HPDE6-E6E7 (cell line): ENCODE results near the gene CCDC6.
A peak's percentile ranks its signal among the peaks of the same experiment; 100 is the strongest.
"Not testable (repeated sequence)": the region's sequence is repeated elsewhere in the genome, so short reads cannot be mapped to it uniquely, and the experiment has no call there.

Experiments used
- DNase-seq: peaks from one replicate; pipeline ENCODE4 v3.0.0; 2011; ENCODE audit warnings: missing footprints; ENCODE audit errors: extremely low spot score

The CCDC6 gene

DNA sequence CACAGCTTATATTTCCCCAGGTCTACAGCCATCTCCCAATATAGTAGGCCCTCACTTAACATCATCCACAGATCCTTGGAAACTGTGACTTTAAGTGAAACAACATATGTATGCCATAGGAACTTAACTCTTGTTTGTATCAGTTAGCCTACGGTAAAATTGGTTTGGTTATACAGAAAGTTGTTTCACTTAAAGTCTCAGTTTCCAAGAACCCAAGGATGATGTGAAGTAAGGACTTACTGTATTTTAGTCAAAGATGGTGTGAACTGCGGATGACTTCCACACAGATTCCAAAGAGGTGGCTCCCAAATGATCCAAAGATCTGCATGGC lies 96.7 kb downstream of the CCDC6 start:
- DNase-seq = no peak

DNA sequence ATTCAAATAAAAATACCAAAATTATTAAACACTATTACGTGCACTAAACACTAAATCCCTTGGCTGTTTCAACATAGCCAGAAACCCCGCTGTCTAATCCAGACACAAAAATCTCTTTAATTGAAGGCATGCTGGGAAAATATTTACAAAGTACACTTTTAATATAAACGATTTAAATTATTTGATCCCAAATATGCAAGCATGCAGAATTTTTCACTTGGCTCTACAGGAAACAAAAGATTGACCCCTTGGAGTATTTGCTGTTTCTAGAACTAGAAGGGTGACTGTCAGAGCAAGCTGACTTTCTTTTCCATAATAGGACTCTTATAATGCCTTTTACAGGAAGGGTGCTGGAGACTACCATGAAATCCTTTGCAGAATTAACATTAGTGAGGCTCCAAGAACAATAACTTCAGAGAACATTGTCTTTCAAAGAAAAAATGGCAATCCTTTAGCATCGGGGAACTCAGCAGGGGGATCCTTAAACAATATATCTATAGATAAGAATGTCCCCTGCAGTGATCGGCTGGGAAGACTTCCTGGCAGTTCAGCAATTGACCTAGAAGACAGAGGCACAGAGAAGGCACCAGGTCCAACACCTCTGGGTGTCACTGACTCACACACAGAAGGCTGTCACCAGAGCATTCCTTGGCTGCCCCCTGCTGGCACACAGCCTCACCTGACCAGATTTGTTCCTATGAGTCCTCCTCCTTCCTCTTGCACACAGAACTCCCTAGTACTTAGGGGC lies 97.3 kb downstream of the CCDC6 start:
- peak; percentile 39 for DNase-seq

DNA sequence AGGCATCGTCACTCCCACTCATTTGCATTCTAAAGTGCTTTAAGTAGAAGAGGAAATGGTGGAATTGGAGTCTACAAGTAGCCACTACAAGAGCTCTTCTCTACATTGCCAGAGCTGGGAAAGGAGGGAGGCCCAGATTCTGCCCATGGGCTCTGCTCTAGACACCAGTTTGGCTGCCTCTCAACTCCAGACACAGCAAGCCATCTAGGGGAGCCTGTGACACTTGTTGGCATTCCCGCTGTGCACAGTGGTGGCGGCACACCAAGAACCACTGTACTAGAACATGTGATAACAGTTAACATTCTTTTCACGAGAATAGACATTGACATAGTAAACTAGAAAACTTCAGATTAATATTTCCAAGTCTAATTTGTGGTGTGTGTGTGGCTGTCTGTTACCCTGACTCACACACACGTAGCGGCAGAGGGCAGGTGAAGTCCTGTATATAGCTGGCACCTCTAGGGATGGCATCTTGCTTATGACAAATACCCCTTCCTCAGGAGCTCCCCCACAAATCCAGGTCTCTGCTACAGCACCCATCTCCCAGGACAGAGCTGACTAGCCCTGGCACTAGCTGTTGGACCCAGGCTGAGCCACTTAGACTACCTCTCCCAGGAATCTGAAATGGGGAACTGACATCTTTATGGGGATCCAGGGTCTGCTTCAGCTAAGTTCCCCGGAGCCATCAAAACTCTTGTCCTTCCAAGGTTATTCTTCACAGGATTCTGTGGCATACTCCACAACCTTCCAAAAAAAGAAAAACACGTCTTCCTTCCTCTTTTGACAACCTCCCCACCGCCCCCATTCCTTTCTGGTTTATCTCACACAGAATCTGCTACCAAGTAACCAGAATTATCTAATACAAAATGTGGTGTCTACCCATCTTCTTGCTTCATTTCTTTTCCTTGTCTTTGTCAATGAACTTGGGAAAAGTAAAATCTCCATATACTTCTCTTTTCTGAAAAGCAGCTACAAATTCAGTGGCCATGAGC lies 98.4 kb downstream of the CCDC6 start:
- no peak for DNase-seq

GRCh38 chr10:59805014-59805413 lies 101.3 kb downstream of the CCDC6 start:
- DNase-seq = no peak

GRCh38 chr10:59804220-59804619 lies 102.1 kb downstream of the CCDC6 start:
- DNase-seq = no peak

DNA sequence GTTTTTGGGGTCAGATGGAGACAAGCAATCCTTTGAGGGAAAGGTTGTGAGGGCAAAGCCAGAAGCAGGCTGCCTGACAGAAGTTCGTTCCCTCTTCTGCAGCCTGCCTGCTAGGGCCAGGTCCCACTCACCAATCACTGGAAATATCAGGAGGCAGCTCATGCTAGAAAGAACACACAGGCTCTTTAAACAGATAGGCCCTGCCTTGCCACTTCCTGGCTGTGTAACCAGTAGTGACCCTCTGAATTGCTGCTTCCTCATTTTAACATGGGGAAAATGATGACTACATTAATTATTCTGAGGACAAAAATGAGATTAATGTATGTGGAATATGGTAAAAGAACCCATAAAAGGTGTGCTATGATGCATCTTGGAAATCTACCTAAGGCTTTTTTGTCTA lies 102.6 kb downstream of the CCDC6 start:
- no peak for DNase-seq

- DNase-seq = no peak
Observed at GRCh38 chr10:59801171-59801570, 105.2 kb downstream of the CCDC6 start.

DNA sequence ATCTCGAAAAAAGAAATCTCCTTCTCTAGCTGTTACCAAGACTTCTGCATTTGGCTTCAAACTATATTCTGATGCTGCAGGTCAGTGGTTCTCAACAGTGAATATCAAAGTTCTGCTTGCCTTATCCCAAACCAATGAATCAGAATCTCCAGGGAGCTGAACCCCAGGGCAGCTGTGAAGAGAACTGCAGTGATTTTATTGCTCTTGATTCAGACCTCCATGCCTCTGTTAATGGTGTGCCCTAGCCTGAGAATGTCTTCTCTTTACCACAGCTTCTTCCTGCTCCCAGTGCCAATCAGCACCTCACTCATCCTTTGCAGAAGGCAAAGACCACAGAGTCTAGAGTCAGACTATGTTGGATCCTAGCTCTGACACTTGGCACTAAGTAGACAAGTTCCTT lies 106.9 kb downstream of the CCDC6 start:
- no peak for DNase-seq

- no peak for DNase-seq
Observed at GRCh38 chr10:59793919-59794318, 112.4 kb downstream of the CCDC6 start.

- DNase-seq = no peak
Observed at GRCh38 chr10:59792812-59793211, 113.5 kb downstream of the CCDC6 start.

- DNase-seq = no peak
Observed at GRCh38 chr10:59791601-59792000, 114.8 kb downstream of the CCDC6 start.

- not testable (repeated sequence) for DNase-seq
Observed at GRCh38 chr10:59790080-59790479, 116.3 kb downstream of the CCDC6 start.

- DNase-seq = not testable (repeated sequence)
Observed at GRCh38 chr10:59788914-59789313, 117.4 kb downstream of the CCDC6 start.

DNA sequence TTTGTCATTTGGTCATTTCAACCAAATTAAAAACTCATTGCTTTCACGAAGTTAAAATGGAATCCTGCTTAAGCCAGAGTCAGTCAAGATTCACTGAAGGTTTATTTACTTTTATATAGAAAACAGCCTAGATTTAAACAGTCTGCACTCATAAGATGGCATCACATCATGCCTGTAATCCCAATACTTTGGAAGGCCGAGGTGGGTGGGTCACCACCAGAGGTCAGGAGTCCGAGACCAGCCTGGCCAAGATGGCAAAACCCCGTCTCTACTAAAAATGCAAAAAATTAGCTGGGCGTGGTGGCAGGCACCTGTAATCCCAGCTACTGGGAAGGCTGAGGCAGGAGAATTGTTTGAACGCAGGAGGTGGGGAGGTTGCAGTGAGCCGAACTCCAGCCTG lies 119.3 kb downstream of the CCDC6 start:
- DNase-seq = not testable (repeated sequence)

GRCh38 chr10:59785476-59785875 lies 120.9 kb downstream of the CCDC6 start:
- not testable (repeated sequence) for DNase-seq

- DNase-seq = no peak
Observed at GRCh38 chr10:59781511-59781910, 124.8 kb downstream of the CCDC6 start.

GRCh38 chr10:59779756-59780533 lies 126.4 kb downstream of the CCDC6 start:
- DNase-seq = no peak

- no peak for DNase-seq
Observed at GRCh38 chr10:59774451-59774850, 131.9 kb downstream of the CCDC6 start.

DNA sequence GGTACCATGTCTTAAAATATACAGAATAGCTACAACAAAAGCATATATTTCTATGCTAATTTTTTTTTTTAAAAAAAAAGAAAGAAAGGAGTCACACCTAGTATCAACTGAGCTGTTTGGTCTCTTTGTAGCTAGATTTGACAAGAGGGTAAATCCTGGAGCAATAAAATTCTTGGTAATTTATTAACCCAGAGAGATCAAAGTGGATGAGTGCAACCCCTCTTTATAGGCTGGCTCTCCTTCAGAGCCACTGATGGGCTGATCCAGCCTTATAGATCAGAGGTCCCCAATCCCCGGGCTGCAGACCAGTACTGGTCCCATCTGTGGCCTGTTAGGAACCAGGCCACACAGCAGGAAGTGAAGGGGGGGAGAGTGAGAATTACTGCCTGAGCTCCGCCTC lies 133.3 kb downstream of the CCDC6 start:
- no peak for DNase-seq

DNA sequence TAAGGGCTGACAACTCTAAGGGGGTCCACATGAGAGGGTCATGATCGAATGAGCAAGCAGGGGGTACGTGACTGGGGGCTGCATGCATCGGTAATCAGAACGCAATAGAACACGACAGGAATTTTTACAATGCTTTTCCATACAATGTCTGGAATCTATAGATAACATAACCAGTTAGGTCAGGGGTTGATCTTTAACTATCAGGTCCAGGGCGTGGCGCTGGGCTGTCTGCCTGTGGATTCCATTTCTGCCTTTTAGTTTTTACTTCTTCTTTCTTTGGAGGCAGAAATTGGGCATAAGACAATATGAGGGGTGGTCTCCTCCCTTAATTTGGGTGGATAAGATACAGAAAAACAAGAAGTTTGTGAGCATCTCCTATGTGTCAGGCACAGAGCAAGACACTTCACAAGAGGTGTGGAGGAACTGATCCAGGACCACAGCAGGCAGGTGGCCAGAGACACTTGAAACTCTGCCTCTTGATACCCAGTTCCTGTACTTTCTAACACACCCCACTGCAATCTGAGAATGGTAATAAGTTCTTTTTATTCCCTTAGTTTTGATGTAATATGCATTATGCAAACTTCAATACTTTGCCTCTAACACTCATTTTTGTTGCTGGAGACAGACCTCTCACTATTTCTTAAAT lies 135.1 kb downstream of the CCDC6 start:
- DNase-seq = no peak

DNA sequence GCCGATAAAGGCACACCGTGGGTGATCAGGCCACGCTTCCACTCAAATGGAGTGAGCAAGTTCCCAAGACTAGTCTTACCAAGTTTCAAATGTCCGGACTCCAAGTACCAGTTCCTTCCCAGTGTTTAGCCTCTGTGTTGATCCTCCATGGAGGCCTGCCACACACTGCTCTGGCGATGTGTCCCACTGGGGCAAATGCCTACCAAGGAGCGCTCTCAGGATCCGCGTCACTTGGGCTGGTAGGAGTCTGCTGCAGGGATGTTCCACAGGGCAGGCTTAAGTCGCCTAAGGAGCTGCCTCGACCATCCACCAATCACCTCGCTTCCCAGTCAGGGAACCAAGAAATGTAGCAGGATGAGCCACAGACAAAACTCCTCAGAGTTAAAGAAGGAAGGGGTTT lies 135.7 kb downstream of the CCDC6 start:
- DNase-seq = no peak

GRCh38 chr10:59762505-59762904 lies 143.9 kb downstream of the CCDC6 start:
- DNase-seq = no peak
